Panc1 (cell line): ENCODE data around the gene PPP1R2B. TPM values are rescaled to one million over a fixed set of nuclear protein-coding genes. Genes with fewer than 3 reads are reported as not detected.

Source experiments
- ATAC-seq: fragments of 200-7000 bp; cut with Tn5 transposase; 2 replicates; pipeline ENCODE4 v1.9.1; 2020; ENCODE audit warnings: mild to moderate bottlenecking, moderate library complexity
- BruUV-seq: library from RNA; stranded (reverse); fragments of 400-500 nt; replicated peaks from 2 replicates; lab custom pipeline; 2021; lab: Mats Ljungman, UMichigan
- CTCF ChIA-PET: fragments of 300-600 bp; sonication (Branson Sonifier 250); formaldehyde crosslinking; loops from one replicate; lab custom pipeline; 2022; ENCODE audit warnings: antibody characterized with exemption; lab: Charles Lee
- POLR2A ChIA-PET: fragments of 300-600 bp; sonication (Branson Sonifier 250); formaldehyde crosslinking; loops from one replicate; lab custom pipeline; 2022; ENCODE audit warnings: antibody characterized with exemption; lab: Charles Lee
- DNase-seq: peaks from one replicate; pipeline ENCODE4 v3.0.0-alpha.2; 2010; ENCODE audit warnings: low read depth, low spot score
- H3K27ac ChIP-seq: 2 replicates; pipeline ENCODE4 v1.5.1; 2011; ENCODE audit warnings: mild to moderate bottlenecking, low read length, inconsistent platforms
- H3K27me3 ChIP-seq: fragments of 200-500 bp; sonication (Bioruptor generic); 2 replicates; pipeline ENCODE4 v1.6.0; 2014; ENCODE audit warnings: low read length, inconsistent platforms; ENCODE audit not compliant: control insufficient read depth, insufficient read depth
- H3K36me3 ChIP-seq: fragments of 200-500 bp; sonication (Bioruptor generic); 2 replicates; pipeline ENCODE4 v1.5.1; 2014; ENCODE audit warnings: inconsistent platforms, mild to moderate bottlenecking, low read length, moderate library complexity; ENCODE audit not compliant: control insufficient read depth, insufficient read depth
- H3K4me1 ChIP-seq: 2 replicates; pipeline ENCODE4 v1.5.1; 2011; ENCODE audit warnings: inconsistent platforms, mild to moderate bottlenecking, low read length, moderate library complexity; ENCODE audit not compliant: control insufficient read depth, insufficient read depth
- H3K4me3 ChIP-seq, 2 experiments: 2 replicates each; pipeline ENCODE4 v1.5.1; 2011 to 2012; ENCODE audit warnings: low read depth in 2 of 2, low read length in 2 of 2, mild to moderate bottlenecking in 2 of 2, inconsistent platforms in 1 of 2, moderate library complexity in 1 of 2
- H3K9me3 ChIP-seq: fragments of 200-500 bp; sonication (Bioruptor generic); 2 replicates; pipeline ENCODE4 v1.5.1; 2014; ENCODE audit warnings: low read depth, mild to moderate bottlenecking, inconsistent platforms, low read length, moderate library complexity; ENCODE audit not compliant: control insufficient read depth, insufficient read depth
- POLR2AphosphoS5 ChIP-seq: IDR thresholded peaks from 2 replicates; pipeline ENCODE4 v1.6.1; 2012; ENCODE audit warnings: mild to moderate bottlenecking, low read depth, low read length, moderate library complexity
- SIN3A ChIP-seq: IDR thresholded peaks from 2 replicates; pipeline ENCODE4 v1.6.1; 2012; ENCODE audit warnings: low read depth, mild to moderate bottlenecking, low read length, moderate library complexity, borderline replicate concordance; ENCODE audit not compliant: insufficient read depth
- TCF7L2 ChIP-seq: IDR thresholded peaks from 2 replicates; pipeline ENCODE4 v1.6.1; 2011; ENCODE audit warnings: mild to moderate bottlenecking, low read depth, low read length, inconsistent platforms
- in situ Hi-C: cut with HindIII; loops from 2 replicates; pipeline ENCODE4 v1.10.0; 2016; ENCODE audit warnings: low sequenced_read_pairs, low pct_unique_long_range_greater_than_20kb
- intact Hi-C: fragments of 100-400 bp; cut with micrococcal nuclease; formaldehyde crosslinking; loops from one replicate; pipeline ENCODE4 v1.10.0; 2022; ENCODE audit not compliant: unreplicated experiment
- total RNA-seq: library from RNA; stranded (reverse); gene quantifications from one replicate; pipeline ENCODE4 v1.2.1, GENCODE V29; 2021; ENCODE audit not compliant: unreplicated experiment
- TF ChIP-seq, protein P1 (sequence below), 2 experiments: IDR thresholded peaks; 2 replicates each; pipeline ENCODE4 v1.6.1; 2011 to 2012; ENCODE audit warnings: low read depth in 2 of 2, control low read depth in 1 of 2, low read length in 1 of 2, mild to moderate bottlenecking in 1 of 2, moderate library complexity in 1 of 2; ENCODE audit not compliant: insufficient read depth in 1 of 2
- TF ChIP-seq, protein P2 (sequence below): fragments of 450-650 bp; IDR thresholded peaks from 2 replicates; pipeline ENCODE4 v1.5.1; 2017; ENCODE audit warnings: mild to moderate bottlenecking

Gene PPP1R2B
- total RNA-seq, 1 experiment from 2014 or later: 0.10 TPM

- POLR2A ChIA-PET: interaction anchor here (0.6 kb wide), 1 partner anchor 14 kb away, joined by 4 read pairs; no protein-coding TSS in a partner anchor
These were observed 13.2 kb upstream of the PPP1R2B start for GRCh38 chr5:156836846-156837245.

GRCh38 chr5:156838961-156839360 is 11.1 kb upstream of the PPP1R2B start:
- Histone ChIP-seq H3K4me3 (no peak overlapping the region), H3K27me3 (no peaks in the 10 kb centered on the region), H3K4me1 (no peaks in the 10 kb centered on the region), H3K27ac (no peak overlapping the region), H3K9me3 (no peaks in the 10 kb centered on the region), H3K36me3 (no peaks in the 10 kb centered on the region)
- BruUV-seq: no TSS peak
- intact Hi-C loops (no loop called here), in situ Hi-C loops (no loop called here)
- POLR2A ChIA-PET: no interaction called here
- no peak for TF ChIP-seq TCF7L2
- no peak for TF ChIP-seq SIN3A
- TF ChIP-seq, protein P1, sequence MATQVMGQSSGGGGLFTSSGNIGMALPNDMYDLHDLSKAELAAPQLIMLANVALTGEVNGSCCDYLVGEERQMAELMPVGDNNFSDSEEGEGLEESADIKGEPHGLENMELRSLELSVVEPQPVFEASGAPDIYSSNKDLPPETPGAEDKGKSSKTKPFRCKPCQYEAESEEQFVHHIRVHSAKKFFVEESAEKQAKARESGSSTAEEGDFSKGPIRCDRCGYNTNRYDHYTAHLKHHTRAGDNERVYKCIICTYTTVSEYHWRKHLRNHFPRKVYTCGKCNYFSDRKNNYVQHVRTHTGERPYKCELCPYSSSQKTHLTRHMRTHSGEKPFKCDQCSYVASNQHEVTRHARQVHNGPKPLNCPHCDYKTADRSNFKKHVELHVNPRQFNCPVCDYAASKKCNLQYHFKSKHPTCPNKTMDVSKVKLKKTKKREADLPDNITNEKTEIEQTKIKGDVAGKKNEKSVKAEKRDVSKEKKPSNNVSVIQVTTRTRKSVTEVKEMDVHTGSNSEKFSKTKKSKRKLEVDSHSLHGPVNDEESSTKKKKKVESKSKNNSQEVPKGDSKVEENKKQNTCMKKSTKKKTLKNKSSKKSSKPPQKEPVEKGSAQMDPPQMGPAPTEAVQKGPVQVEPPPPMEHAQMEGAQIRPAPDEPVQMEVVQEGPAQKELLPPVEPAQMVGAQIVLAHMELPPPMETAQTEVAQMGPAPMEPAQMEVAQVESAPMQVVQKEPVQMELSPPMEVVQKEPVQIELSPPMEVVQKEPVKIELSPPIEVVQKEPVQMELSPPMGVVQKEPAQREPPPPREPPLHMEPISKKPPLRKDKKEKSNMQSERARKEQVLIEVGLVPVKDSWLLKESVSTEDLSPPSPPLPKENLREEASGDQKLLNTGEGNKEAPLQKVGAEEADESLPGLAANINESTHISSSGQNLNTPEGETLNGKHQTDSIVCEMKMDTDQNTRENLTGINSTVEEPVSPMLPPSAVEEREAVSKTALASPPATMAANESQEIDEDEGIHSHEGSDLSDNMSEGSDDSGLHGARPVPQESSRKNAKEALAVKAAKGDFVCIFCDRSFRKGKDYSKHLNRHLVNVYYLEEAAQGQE (IDR thresholded peaks at IDR 0.05; ENCODE audit: insufficient read depth in 1 of 2, low read depth in 2 of 2, low read length in 1 of 2): no peak
- TF ChIP-seq, protein P2, sequence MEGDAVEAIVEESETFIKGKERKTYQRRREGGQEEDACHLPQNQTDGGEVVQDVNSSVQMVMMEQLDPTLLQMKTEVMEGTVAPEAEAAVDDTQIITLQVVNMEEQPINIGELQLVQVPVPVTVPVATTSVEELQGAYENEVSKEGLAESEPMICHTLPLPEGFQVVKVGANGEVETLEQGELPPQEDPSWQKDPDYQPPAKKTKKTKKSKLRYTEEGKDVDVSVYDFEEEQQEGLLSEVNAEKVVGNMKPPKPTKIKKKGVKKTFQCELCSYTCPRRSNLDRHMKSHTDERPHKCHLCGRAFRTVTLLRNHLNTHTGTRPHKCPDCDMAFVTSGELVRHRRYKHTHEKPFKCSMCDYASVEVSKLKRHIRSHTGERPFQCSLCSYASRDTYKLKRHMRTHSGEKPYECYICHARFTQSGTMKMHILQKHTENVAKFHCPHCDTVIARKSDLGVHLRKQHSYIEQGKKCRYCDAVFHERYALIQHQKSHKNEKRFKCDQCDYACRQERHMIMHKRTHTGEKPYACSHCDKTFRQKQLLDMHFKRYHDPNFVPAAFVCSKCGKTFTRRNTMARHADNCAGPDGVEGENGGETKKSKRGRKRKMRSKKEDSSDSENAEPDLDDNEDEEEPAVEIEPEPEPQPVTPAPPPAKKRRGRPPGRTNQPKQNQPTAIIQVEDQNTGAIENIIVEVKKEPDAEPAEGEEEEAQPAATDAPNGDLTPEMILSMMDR: no peak
- TF ChIP-seq POLR2AphosphoS5: no peak
- DNase-seq (no peak), ATAC-seq (no peak)
- CTCF ChIA-PET: no interaction called here

More at GRCh38 chr5:156836846-156837245, 13.2 kb upstream of the PPP1R2B start:
- H3K9me3 ChIP-seq: no peaks in the 10 kb centered on the region
- H3K27me3 ChIP-seq: no peaks in the 10 kb centered on the region
- H3K4me1 ChIP-seq: no peaks in the 10 kb centered on the region
- H3K27ac ChIP-seq: no peak overlapping the region
- CTCF ChIA-PET: no interaction called here
- H3K4me3 ChIP-seq: no peak overlapping the region
- no TSS peak for BruUV-seq
- ATAC-seq (no peak), DNase-seq (no peak)
- TF ChIP-seq, protein P2: no peak
- H3K36me3 ChIP-seq: no peaks in the 10 kb centered on the region
- intact Hi-C loops (no loop called here), in situ Hi-C loops (no loop called here)

DNA sequence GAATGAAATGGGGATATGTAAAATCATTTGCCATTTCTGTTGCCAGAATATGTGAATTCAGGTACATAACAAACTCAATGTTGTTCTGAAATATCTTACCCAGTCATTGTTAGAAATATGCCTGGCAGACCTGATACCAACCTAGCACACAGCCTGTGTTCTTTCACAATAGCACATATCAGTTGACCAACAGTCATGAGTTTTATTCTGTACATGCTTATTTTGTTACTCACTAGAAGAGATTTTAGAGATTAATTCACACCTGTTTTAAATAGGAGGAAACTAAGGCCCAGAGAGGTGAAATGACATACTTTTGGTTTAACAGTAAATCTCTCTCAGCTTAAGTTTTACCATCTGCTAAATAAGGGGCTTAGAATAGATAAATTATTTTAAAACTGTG is 8.4 kb upstream of the PPP1R2B start:
- intact Hi-C loops (no loop called here), in situ Hi-C loops (no loop called here)
- BruUV-seq: no TSS peak

More for the DNA sequence above, 8.4 kb upstream of the PPP1R2B start:
- Histone ChIP-seq H3K27me3 (no peaks in the 10 kb centered on the region), H3K4me1 (no peaks in the 10 kb centered on the region), H3K36me3 (no peaks in the 10 kb centered on the region), H3K4me3 (no peak overlapping the region), H3K9me3 (no peaks in the 10 kb centered on the region), H3K27ac (no peak overlapping the region)
- no peak for TF ChIP-seq SIN3A
- TF ChIP-seq POLR2AphosphoS5: no peak
- no peak for TF ChIP-seq TCF7L2
- TF ChIP-seq, protein P1 (IDR thresholded peaks at IDR 0.05; ENCODE audit: insufficient read depth in 1 of 2, low read depth in 2 of 2, low read length in 1 of 2): no peak
- TF ChIP-seq, protein P2: no peak
- ChIA-PET CTCF (no interaction called here), POLR2A (no interaction called here)
- ATAC-seq (no peak), DNase-seq (no peak)
